Activated naive CD8-positive, alpha-beta T cell treated with anti-CD3 and anti-CD28 coated beads for 36 hours (primary cell): ENCODE measurements around the gene GLRX5. TPM values are rescaled to one million over a fixed set of nuclear protein-coding genes. Genes with fewer than 3 reads are reported as not detected.
"Not testable (repeated sequence)": the region's sequence is repeated elsewhere in the genome, so short reads cannot be mapped to it uniquely, and the experiment has no call there.

Source experiments
- DNase-seq: peaks from one replicate; pipeline ENCODE4 v3.0.0; 2021
- H3K27ac Mint-ChIP-seq: one replicate; pipeline ENCODE4 v1.8.0; 2022; ENCODE audit warnings: mild to moderate bottlenecking, moderate library complexity, mixed read lengths
- H3K27me3 Mint-ChIP-seq: one replicate; pipeline ENCODE4 v1.8.0; 2022; ENCODE audit warnings: mild to moderate bottlenecking, mixed read lengths
- H3K36me3 Mint-ChIP-seq: one replicate; pipeline ENCODE4 v1.8.0; 2021; ENCODE audit warnings: mild to moderate bottlenecking, mixed read lengths
- H3K4me1 Mint-ChIP-seq: one replicate; pipeline ENCODE4 v1.8.0; 2021; ENCODE audit warnings: mixed read lengths
- H3K4me3 Mint-ChIP-seq: one replicate; pipeline ENCODE4 v1.8.0; 2022; ENCODE audit warnings: mild to moderate bottlenecking, moderate library complexity, mixed read lengths
- H3K9me3 Mint-ChIP-seq: one replicate; pipeline ENCODE4 v1.8.0; 2022; ENCODE audit warnings: mixed read lengths
- total RNA-seq, 2 experiments: library from RNA; stranded (reverse); gene quantifications; one replicate each; pipeline ENCODE4 v1.2.3, GENCODE V29; 2021

The GLRX5 gene
- total RNA-seq, 2 experiments from 2014 or later, result 57.9 to 60.7 TPM

GRCh38 chr14:95507701-95508103, 27.1 kb upstream of the GLRX5 start:
- Mint-ChIP-seq H3K4me3 (no peak overlapping the region), H3K36me3 (peaks cover 28% of the 10 kb centered on the region), H3K27me3 (no peaks in the 10 kb centered on the region), H3K9me3 (no peaks in the 10 kb centered on the region), H3K27ac (peak overlapping the region; percentile 48), H3K4me1 (peaks cover 59% of the 10 kb centered on the region)
- no peak for DNase-seq

- Mint-ChIP-seq H3K4me3 (no peak overlapping the region), H3K36me3 (peaks cover 28% of the 10 kb centered on the region), H3K9me3 (no peaks in the 10 kb centered on the region), H3K27me3 (no peaks in the 10 kb centered on the region), H3K27ac (no peak overlapping the region), H3K4me1 (peaks cover 58% of the 10 kb centered on the region)
- no peak for DNase-seq
Observed at GRCh38 chr14:95508377-95508776, 26.5 kb upstream of the GLRX5 start.

DNA sequence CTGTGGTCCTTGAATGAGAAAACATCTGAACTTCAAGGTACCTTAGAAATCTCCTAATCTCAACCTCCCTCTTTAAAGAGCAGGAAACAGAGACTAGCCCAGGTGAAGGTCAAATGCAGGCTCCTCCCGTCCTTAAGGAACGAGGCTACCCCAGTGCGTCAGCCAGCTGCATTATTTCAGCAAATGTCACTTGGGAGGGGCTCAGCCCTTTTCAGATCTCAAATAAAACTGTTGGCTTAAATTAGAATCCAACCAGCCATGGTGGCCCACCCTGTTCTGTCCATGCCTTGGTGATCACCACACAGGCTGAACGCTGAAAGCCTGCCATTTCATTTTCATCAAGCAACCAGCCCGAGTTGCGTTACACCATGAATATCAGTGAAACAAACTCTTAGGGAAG, 25.4 kb upstream of the GLRX5 start:
- H3K36me3 Mint-ChIP-seq, result peaks cover 24% of the 10 kb centered on the region

GRCh38 chr14:95510344-95510743, 24.5 kb upstream of the GLRX5 start:
- H3K4me3 Mint-ChIP-seq, H3K27me3 Mint-ChIP-seq, DNase-seq, H3K9me3 Mint-ChIP-seq, H3K27ac Mint-ChIP-seq: not testable (repeated sequence)
- Mint-ChIP-seq H3K36me3 (peaks cover 27% of the 10 kb centered on the region), H3K4me1 (peaks cover 52% of the 10 kb centered on the region)

More for the DNA sequence above, 25.4 kb upstream of the GLRX5 start:
- no peaks in the 10 kb centered on the region for H3K27me3 Mint-ChIP-seq
- no peak overlapping the region for H3K27ac Mint-ChIP-seq
- H3K4me1 Mint-ChIP-seq, result peaks cover 55% of the 10 kb centered on the region
- no peak for DNase-seq
- no peak overlapping the region for H3K4me3 Mint-ChIP-seq
- H3K9me3 Mint-ChIP-seq, result no peaks in the 10 kb centered on the region

DNA sequence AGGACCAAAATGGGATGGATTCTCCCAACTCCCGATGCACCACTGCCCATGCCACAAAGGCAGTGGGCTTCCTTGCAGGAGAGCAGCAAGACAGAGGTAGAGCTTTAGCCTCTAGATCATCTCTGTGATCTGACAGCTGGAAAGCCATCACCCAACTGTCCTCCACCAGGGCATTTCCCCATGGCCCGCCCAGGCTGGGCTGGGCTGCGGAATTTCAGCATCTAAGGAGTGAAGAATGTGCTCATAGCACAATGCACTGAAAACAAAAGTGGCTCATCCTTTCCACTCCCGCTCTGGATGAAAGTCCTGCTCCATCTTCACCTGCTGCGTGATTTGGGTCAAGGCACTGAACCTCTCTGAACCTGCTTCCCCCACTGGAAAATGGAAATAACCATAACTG, 24.0 kb upstream of the GLRX5 start:
- Mint-ChIP-seq H3K4me3 (no peak overlapping the region), H3K27me3 (no peaks in the 10 kb centered on the region), H3K9me3 (no peaks in the 10 kb centered on the region), H3K4me1 (peaks cover 54% of the 10 kb centered on the region), H3K36me3 (peaks cover 28% of the 10 kb centered on the region), H3K27ac (no peak overlapping the region)
- DNase-seq, result no peak

GRCh38 chr14:95511687-95512086, 23.2 kb upstream of the GLRX5 start:
- no peaks in the 10 kb centered on the region for H3K9me3 Mint-ChIP-seq
- no peak overlapping the region for H3K4me3 Mint-ChIP-seq
- peak overlapping the region; percentile 1 for H3K27ac Mint-ChIP-seq
- H3K36me3 Mint-ChIP-seq, result peaks cover 23% of the 10 kb centered on the region
- peaks cover 55% of the 10 kb centered on the region for H3K4me1 Mint-ChIP-seq
- no peak for DNase-seq
- no peaks in the 10 kb centered on the region for H3K27me3 Mint-ChIP-seq

- no peak for DNase-seq
- Mint-ChIP-seq H3K36me3 (peaks cover 14% of the 10 kb centered on the region), H3K4me3 (no peak overlapping the region), H3K9me3 (no peaks in the 10 kb centered on the region), H3K27me3 (no peaks in the 10 kb centered on the region), H3K4me1 (peaks cover 56% of the 10 kb centered on the region), H3K27ac (peak overlapping the region; percentile 62)
Observed at GRCh38 chr14:95513291-95513690, 21.6 kb upstream of the GLRX5 start.

DNA sequence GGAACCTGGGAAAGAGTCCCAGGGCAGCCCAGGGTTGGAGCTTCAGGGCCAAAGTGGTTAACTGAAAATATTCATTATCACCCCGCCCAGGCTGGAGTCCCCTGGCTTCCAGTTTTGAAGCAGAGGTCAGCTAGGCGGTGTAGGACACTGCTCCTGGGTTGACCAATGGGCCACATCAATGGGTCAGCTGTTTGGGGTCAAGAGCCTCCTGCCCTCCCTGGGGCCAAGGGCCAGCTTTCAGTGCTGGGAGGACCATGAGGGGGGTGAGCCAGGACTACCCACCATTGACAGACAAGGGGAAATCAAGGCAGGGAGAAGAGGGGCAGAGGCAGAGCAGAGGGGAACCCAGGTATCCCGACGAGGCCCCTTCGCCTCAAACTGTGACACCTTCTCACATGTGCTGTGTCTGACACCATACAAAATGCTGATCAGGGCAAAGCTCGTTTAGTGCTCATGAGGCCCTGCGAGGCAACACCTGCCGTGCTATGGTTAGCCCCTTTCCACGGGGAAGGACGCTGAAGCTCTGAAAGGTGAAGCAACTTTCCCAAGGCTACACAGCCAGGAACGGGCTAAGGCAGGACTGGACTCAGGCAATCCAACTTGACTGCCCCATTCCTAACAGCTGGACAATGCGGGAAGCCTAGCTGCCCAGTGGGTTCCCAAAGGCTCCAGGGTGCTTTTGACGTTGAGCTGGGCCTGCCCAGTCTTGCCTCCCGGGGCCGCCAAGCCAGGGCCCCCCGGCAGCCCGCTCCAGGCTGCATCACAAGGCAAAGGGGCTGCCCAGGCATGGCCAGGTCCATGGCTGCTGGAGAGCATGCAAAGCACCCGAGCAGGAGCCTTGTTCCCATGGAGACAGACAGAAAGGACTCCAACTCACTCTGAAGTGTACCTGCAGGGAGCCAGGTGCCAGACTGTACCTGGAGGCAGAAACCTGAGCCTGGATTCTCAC, 20.4 kb upstream of the GLRX5 start:
- H3K36me3 Mint-ChIP-seq, result peaks cover 10% of the 10 kb centered on the region
- H3K4me1 Mint-ChIP-seq, result peaks cover 60% of the 10 kb centered on the region
- peak overlapping the region; percentile 90 for H3K4me3 Mint-ChIP-seq
- peak overlapping the region; percentile 73 for H3K27ac Mint-ChIP-seq
- no peaks in the 10 kb centered on the region for H3K27me3 Mint-ChIP-seq
- no peaks in the 10 kb centered on the region for H3K9me3 Mint-ChIP-seq
- DNase-seq, result no peak

DNA sequence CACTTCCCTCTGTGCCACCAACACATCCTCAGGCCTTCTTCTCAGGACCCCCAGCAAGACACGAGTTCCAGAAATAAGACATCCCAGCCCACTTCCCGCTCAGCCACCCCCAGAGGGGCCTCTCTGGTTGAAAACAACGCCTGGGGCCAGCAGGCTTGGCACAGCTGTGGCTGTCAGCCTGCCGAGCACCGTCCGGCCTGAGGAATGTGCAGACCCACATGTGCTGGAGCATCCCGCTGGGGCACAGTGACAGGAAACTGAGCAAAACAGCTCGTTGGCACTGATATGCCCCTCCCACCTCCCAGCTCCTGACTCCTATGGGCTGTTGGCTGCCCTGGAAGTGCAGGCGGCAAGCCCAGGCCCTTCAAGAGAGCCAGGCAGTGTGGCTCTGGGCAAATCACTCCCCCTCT, 19.8 kb upstream of the GLRX5 start:
- no peak for DNase-seq
- peak overlapping the region; percentile 73 for H3K27ac Mint-ChIP-seq
- H3K36me3 Mint-ChIP-seq, result peaks cover 10% of the 10 kb centered on the region
- peak overlapping the region; percentile 90 for H3K4me3 Mint-ChIP-seq
- no peaks in the 10 kb centered on the region for H3K9me3 Mint-ChIP-seq
- peaks cover 60% of the 10 kb centered on the region for H3K4me1 Mint-ChIP-seq
- H3K27me3 Mint-ChIP-seq, result no peaks in the 10 kb centered on the region

DNA sequence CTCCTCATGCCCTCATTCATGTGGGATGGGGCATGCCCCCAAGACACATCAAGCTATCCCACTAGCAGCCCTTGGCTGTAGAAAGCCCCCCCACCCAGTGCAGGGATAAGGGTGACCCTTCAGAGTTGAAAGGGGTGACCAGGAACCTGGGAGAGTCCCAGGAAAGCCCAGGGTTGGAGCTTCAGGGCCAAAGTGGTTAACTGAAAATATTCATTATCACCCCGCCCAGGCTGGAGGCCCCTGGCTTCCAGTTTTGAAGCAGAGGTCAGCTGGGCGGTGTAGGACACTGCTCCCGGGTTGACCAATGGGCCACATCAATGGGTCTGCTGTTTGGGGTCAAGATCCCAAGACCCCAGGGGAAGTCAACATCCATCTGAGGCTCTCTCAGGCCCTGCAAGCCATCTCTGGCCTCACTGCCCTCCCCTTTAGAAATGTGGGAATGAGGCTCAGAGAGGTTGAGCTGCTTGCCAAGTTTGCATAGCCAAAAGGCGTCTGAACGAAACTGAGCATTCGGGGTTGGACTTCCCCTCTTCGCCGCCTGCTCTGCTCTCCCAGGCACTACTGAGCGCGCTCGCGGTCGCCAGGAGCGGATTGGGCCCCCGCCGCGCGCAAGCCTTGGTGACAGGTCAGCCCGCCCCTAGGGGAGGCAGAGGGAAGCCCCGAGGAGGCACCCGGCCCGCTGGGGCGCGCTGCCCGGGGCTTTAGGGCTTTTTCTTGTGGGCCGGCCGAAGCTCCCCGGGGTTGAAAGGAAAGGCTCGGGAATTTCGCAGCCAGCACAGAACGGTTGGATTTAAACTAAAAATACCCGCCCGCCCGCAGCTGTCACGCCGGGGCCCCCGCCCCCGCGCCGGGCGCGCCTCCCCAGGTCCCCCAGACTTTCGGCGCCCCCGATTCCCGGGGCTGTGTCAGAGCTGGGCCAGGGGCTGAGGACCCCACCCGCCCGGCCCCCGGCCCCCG, 19.0 kb upstream of the GLRX5 start:
- H3K36me3 Mint-ChIP-seq, result peaks cover 10% of the 10 kb centered on the region
- peak; percentile 92 for DNase-seq
- H3K9me3 Mint-ChIP-seq, result no peaks in the 10 kb centered on the region
- H3K4me1 Mint-ChIP-seq, result peaks cover 61% of the 10 kb centered on the region
- H3K27ac Mint-ChIP-seq, result peak overlapping the region; percentile 90
- no peaks in the 10 kb centered on the region for H3K27me3 Mint-ChIP-seq
- H3K4me3 Mint-ChIP-seq, result peak overlapping the region; percentile 90

- DNase-seq, result peak; percentile 74
- no peaks in the 10 kb centered on the region for H3K9me3 Mint-ChIP-seq
- peaks cover 59% of the 10 kb centered on the region for H3K4me1 Mint-ChIP-seq
- H3K27ac Mint-ChIP-seq, result peak within 1 kb of the TSS; percentile 96
- H3K27me3 Mint-ChIP-seq, result no peaks in the 10 kb centered on the region
- peak within 1 kb of the TSS; percentile 90 for H3K4me3 Mint-ChIP-seq
- peaks cover 8% of the 10 kb centered on the region for H3K36me3 Mint-ChIP-seq
Observed at GRCh38 chr14:95516554-95517181, 18.2 kb upstream of the GLRX5 start, which contains the start of gene SYNE3. Gene SYNE3 (minus strand): TSS chr14:95516650. CDS start chr14:95475821, 40,829 bp downstream.

DNA sequence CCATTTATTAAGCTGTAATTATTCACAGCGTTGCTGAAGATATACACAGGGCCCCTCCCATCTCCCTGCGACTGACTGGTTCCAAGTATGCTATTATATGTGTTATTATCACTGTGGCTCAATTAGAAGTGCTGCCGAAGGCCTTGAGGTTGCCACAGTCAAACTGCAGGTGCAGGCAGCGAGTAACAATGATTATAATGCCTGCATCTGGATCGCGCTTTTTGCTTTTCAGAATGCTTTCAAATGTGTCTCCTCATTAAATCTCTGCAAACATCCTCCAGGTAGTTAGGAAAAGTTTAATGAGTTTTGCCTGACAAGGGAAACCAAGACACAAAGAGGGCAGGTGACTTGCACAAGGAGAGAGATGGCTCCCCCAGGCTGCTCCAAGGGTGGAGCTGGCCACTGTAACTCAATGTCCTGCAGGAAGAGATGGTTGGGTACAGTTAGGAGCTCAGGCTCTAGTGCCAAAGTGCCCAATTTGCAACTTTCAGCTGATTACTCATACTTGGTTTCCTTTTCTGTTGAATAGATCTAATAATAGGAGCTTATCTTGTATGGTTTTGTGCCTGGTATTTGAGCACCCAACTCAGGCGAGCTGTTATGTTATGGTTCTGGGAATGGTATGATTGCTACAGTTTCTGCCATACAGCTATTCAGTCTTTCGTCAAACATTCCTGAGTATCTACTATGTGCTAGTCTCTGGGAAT, 16.7 kb upstream of the GLRX5 start:
- peak overlapping the region; percentile 96 for H3K27ac Mint-ChIP-seq
- no peak for DNase-seq

DNA sequence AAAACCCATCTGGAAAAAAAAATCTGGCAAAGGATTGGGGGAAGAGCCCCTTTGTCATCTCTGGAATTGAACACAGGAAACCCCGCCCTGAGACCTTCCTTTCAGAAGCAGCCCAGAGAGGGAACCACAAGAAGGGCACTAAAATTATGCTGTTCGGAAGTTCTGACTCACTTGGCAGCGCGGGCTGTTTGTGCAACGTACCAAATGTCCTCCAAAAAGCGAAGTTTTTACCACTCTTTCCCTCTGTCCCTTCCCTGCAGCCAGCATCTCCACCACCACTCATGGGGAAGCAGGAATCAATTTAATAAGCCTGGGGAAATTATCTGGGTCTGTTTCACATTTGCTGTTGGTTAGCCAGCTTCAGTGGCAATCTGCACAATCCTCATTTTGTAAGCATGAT, 15.2 kb upstream of the GLRX5 start:
- DNase-seq, result peak; percentile 78
- Mint-ChIP-seq H3K9me3 (no peaks in the 10 kb centered on the region), H3K4me1 (peaks cover 74% of the 10 kb centered on the region), H3K36me3 (peaks cover 12% of the 10 kb centered on the region), H3K27ac (peak overlapping the region; percentile 96), H3K27me3 (no peaks in the 10 kb centered on the region), H3K4me3 (peak overlapping the region; percentile 63)

More for the DNA sequence above, 16.7 kb upstream of the GLRX5 start:
- Mint-ChIP-seq H3K27me3 (no peaks in the 10 kb centered on the region), H3K4me1 (peaks cover 65% of the 10 kb centered on the region), H3K36me3 (peaks cover 12% of the 10 kb centered on the region), H3K9me3 (no peaks in the 10 kb centered on the region), H3K4me3 (peak overlapping the region; percentile 79)

- peak overlapping the region; percentile 96 for H3K27ac Mint-ChIP-seq
- no peaks in the 10 kb centered on the region for H3K9me3 Mint-ChIP-seq
- peak overlapping the region; percentile 65 for H3K4me3 Mint-ChIP-seq
- no peaks in the 10 kb centered on the region for H3K27me3 Mint-ChIP-seq
- H3K4me1 Mint-ChIP-seq, result peaks cover 75% of the 10 kb centered on the region
- DNase-seq, result no peak
- H3K36me3 Mint-ChIP-seq, result peaks cover 6% of the 10 kb centered on the region
Observed at GRCh38 chr14:95520346-95520745, 14.5 kb upstream of the GLRX5 start.
